VCaP (cell line): ENCODE data around the gene TCF3.

Source experiments
- H3K27ac ChIP-seq: fragments of 450-650 bp; 2 replicates; pipeline ENCODE4 v1.5.1; 2017
- TF ChIP-seq, protein P1 (sequence below): fragments of 450-650 bp; conservative IDR thresholded peaks from 2 replicates; pipeline ENCODE4 v1.5.1; 2017; ENCODE audit warnings: mild to moderate bottlenecking, moderate library complexity

TCF3 gene

GRCh38 chr19:1609680-1610474 lies 42.5 kb downstream of the TCF3 start:
- TF ChIP-seq, protein P1, sequence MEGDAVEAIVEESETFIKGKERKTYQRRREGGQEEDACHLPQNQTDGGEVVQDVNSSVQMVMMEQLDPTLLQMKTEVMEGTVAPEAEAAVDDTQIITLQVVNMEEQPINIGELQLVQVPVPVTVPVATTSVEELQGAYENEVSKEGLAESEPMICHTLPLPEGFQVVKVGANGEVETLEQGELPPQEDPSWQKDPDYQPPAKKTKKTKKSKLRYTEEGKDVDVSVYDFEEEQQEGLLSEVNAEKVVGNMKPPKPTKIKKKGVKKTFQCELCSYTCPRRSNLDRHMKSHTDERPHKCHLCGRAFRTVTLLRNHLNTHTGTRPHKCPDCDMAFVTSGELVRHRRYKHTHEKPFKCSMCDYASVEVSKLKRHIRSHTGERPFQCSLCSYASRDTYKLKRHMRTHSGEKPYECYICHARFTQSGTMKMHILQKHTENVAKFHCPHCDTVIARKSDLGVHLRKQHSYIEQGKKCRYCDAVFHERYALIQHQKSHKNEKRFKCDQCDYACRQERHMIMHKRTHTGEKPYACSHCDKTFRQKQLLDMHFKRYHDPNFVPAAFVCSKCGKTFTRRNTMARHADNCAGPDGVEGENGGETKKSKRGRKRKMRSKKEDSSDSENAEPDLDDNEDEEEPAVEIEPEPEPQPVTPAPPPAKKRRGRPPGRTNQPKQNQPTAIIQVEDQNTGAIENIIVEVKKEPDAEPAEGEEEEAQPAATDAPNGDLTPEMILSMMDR: no peak
- H3K27ac ChIP-seq: no peak overlapping the region

- TF ChIP-seq, protein P1: no peak
- H3K27ac ChIP-seq: no peak overlapping the region
Observed at GRCh38 chr19:1609103-1609396, 43.4 kb downstream of the TCF3 start.

- no peak overlapping the region for H3K27ac ChIP-seq
- TF ChIP-seq, protein P1: no peak
Observed at GRCh38 chr19:1608359-1609102, 43.9 kb downstream of the TCF3 start.

DNA sequence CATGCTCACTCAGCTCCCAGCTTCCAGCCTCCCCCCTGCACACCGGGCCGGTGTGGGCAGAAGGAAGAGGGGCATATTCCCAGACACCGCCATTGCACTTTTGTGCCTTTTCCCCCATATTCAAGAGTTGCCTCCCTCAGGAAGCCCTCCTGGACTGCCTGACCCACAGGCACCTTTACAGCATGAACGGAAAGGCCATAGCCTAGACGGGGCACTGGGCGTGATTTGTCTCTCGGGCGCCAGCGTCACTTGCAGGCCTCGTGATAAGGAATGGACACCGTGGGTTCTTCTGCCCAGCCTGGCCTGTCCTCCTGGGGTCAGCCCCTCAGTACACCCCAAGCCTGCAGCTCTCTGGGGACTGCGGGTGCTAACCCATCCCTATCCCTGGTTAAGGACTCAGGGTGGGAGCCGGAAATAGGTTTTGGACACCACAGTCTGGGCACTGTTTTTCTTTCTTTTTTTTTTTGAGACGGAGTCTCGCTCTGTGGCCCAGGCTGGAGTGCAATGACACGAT lies 46.2 kb downstream of the TCF3 start:
- TF ChIP-seq, protein P1: 0 out of 2 replicates have a peak, but pooled peaks have one; percentile 19
- H3K27ac ChIP-seq: peak overlapping the region; percentile 89

GRCh38 chr19:1605236-1606137 lies 46.9 kb downstream of the TCF3 start, which contains the start of gene UQCR11:
Gene UQCR11, minus strand, starts transcription at chr19:1605462. Its CDS starts 53 bp downstream, at chr19:1605409.
- TF ChIP-seq, protein P1: peak; percentile 67
- H3K27ac ChIP-seq: peak within 1 kb of the TSS; percentile 89

DNA sequence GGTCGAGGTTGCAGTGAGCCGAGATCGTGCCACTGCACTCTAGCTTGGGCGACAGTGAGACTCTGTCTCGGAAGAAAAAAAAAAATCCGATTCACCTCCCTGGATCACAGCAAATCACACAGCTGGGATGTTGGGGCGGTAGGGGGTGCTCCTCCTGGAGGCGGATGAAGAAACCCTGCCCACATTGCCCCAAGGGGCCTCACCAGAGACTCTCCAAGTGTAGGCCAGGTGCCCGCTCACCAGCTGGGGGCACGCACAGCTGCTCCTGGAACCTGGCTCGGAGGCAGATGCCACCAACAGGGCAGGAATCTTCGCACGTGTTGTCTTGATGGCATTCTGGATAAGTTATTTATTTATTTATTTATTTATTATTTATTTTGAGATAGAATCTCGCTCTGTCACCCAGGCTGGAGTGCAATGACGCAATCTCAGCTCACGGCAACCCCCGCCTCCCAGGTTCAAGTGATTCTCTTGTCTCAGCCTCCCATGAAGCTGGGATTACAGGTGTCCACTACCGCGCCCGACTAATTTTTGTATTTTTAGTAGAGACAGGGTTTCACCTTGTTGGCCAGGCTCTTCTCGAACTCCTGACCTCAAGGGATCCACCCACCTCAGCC lies 50.2 kb downstream of the TCF3 start:
- TF ChIP-seq, protein P1: no peak

More for the DNA sequence above, 50.2 kb downstream of the TCF3 start:
- H3K27ac ChIP-seq: no peak overlapping the region
